ENCODE results near the gene CFAP46. TPM values are rescaled to one million over a fixed set of nuclear protein-coding genes. Genes with fewer than 3 reads are reported as not detected.

CFAP46 gene
- total RNA-seq, 4 donors from 2014 or later = under 0.01 to 1.3 (median 0.28) TPM

- Histone ChIP-seq H3K4me3 (no peak overlapping the region), H3K27me3 (peaks cover 0 to 20% (median 0%) of the 10 kb centered on the region in 4 donors), H3K27ac (replicated peaks in 1 of 4) (no peak overlapping the region), H3K4me1 (no peaks in the 10 kb centered on the region), H3K9me3 (peaks cover 0 to 9% (median 7%) of the 10 kb centered on the region in 4 donors), H3K36me3 (no peaks in the 10 kb centered on the region)
- intact Hi-C loops (cut with DNase I) = no loop called here
- no peak for DNase-seq (ENCODE audit: extremely low spot score)
- TF ChIP-seq EP300 (IDR thresholded peaks at IDR 0.05) (no peak), CTCF (IDR thresholded peaks at IDR 0.05) (no peak), POLR2A (IDR thresholded peaks at IDR 0.05; ENCODE audit: low read depth) (no peak), POLR2AphosphoS5 (IDR thresholded peaks at IDR 0.05) (no peak)
- 84% methylated on average over 20 of the region's 23 CpGs for WGBS
These were observed 137.5 kb downstream of the CFAP46 start for GRCh38 chr10:132804785-132805426.

- no peak overlapping the region for H3K27ac ChIP-seq (replicated peaks in 1 of 4)
- H3K4me1 ChIP-seq = no peaks in the 10 kb centered on the region
- H3K9me3 ChIP-seq = peaks cover 0 to 9% (median 7%) of the 10 kb centered on the region in 4 donors
- H3K4me3 ChIP-seq = no peak overlapping the region
- intact Hi-C loops (cut with DNase I) = no loop called here
- H3K36me3 ChIP-seq = no peaks in the 10 kb centered on the region
- 96% methylated on average over 11 of the region's 11 CpGs for WGBS
- no peak for DNase-seq (ENCODE audit: extremely low spot score)
- peaks cover 0 to 14% (median 0%) of the 10 kb centered on the region in 4 donors for H3K27me3 ChIP-seq
- TF ChIP-seq CTCF (IDR thresholded peaks at IDR 0.05) (no peak), EP300 (IDR thresholded peaks at IDR 0.05) (no peak), POLR2AphosphoS5 (IDR thresholded peaks at IDR 0.05) (no peak), POLR2A (IDR thresholded peaks at IDR 0.05; ENCODE audit: low read depth) (no peak)
These were observed 138.1 kb downstream of the CFAP46 start for GRCh38 chr10:132804287-132804686.

GRCh38 chr10:132803416-132804210 is 138.8 kb downstream of the CFAP46 start:
- intact Hi-C loops (cut with DNase I) = no loop called here
- Histone ChIP-seq H3K4me3 (no peak overlapping the region), H3K36me3 (no peaks in the 10 kb centered on the region), H3K4me1 (no peaks in the 10 kb centered on the region), H3K27me3 (peaks cover 0 to 8% (median 0%) of the 10 kb centered on the region in 4 donors), H3K9me3 (peaks cover 0 to 9% (median 7%) of the 10 kb centered on the region in 4 donors), H3K27ac (replicated peaks in 1 of 4) (no peak overlapping the region)
- 90% methylated on average over 33 of the region's 34 CpGs for WGBS
- no peak for DNase-seq (ENCODE audit: extremely low spot score)
- TF ChIP-seq CTCF (IDR thresholded peaks at IDR 0.05) (no peak), POLR2AphosphoS5 (IDR thresholded peaks at IDR 0.05) (no peak), EP300 (IDR thresholded peaks at IDR 0.05) (no peak), POLR2A (IDR thresholded peaks at IDR 0.05; ENCODE audit: low read depth) (no peak)

- Histone ChIP-seq H3K9me3 (peaks cover 0 to 9% (median 7%) of the 10 kb centered on the region in 4 donors), H3K36me3 (no peaks in the 10 kb centered on the region), H3K27ac (replicated peaks in 1 of 4) (no peak overlapping the region), H3K27me3 (peaks cover 0 to 8% (median 0%) of the 10 kb centered on the region in 4 donors), H3K4me3 (no peak overlapping the region), H3K4me1 (no peaks in the 10 kb centered on the region)
- intact Hi-C loops (cut with DNase I) = no loop called here
- WGBS = 72% methylated on average over 8 of the region's 16 CpGs
- DNase-seq (ENCODE audit: extremely low spot score) = no peak
- TF ChIP-seq POLR2A (IDR thresholded peaks at IDR 0.05; ENCODE audit: low read depth) (no peak), CTCF (IDR thresholded peaks at IDR 0.05) (no peak), POLR2AphosphoS5 (IDR thresholded peaks at IDR 0.05) (no peak), EP300 (IDR thresholded peaks at IDR 0.05) (no peak)
These were observed 139.6 kb downstream of the CFAP46 start for GRCh38 chr10:132802694-132803320.
